Activated CD4-positive, alpha-beta T cell treated with anti-CD3 and anti-CD28 coated beads for 36 hours (primary cell): ENCODE data around the gene D2HGDH. TPM values are rescaled to one million over a fixed set of nuclear protein-coding genes. Genes with fewer than 3 reads are reported as not detected.
A peak's percentile ranks its signal among the peaks of the same experiment; 100 is the strongest.
"Not testable (repeated sequence)": the region's sequence is repeated elsewhere in the genome, so short reads cannot be mapped to it uniquely, and the experiment has no call there.

Experiments
- ATAC-seq: fragments of 200-7000 bp; cut with Tn5 transposase; one replicate; pipeline ENCODE4 v1.10.0; 2021; ENCODE audit warnings: mild to moderate bottlenecking, moderate library complexity
- CTCF ChIA-PET: fragments of 350-600 bp; sonication (Branson Sonifier 250); formaldehyde crosslinking; loops from one replicate; lab custom pipeline; 2021; ENCODE audit warnings: antibody characterized with exemption; lab: Charles Lee
- POLR2A ChIA-PET: fragments of 350-600 bp; sonication (Branson Sonifier 250); formaldehyde crosslinking; loops from one replicate; lab custom pipeline; 2021; ENCODE audit warnings: antibody characterized with exemption, inconsistent platforms; lab: Charles Lee
- DNase-seq: peaks from one replicate; pipeline ENCODE4 v3.0.0-alpha.2; 2020
- H3K27ac Mint-ChIP-seq: one replicate; pipeline ENCODE4 v1.8.0; 2021; ENCODE audit warnings: mixed read lengths
- H3K27me3 Mint-ChIP-seq: one replicate; pipeline ENCODE4 v1.8.0; 2021; ENCODE audit warnings: mixed read lengths
- H3K36me3 Mint-ChIP-seq: one replicate; pipeline ENCODE4 v1.8.0; 2021; ENCODE audit warnings: low read depth, mixed read lengths
- H3K4me1 Mint-ChIP-seq: one replicate; pipeline ENCODE4 v1.8.0; 2021; ENCODE audit warnings: mixed read lengths
- H3K4me3 Mint-ChIP-seq: one replicate; pipeline ENCODE4 v1.8.0; 2021; ENCODE audit warnings: mild to moderate bottlenecking, moderate library complexity, mixed read lengths
- H3K9me3 Mint-ChIP-seq: one replicate; pipeline ENCODE4 v1.8.0; 2021; ENCODE audit warnings: low read depth, mixed read lengths
- intact Hi-C, 2 experiments: fragments of 100-400 bp; cut with DNase I in 1 of 2; cut with micrococcal nuclease in 1 of 2; formaldehyde crosslinking; loops; one replicate each; pipeline versions ENCODE4 v1.14.2 to v1.15.1; 2022 to 2024; cut with DNase I, micrococcal nuclease
- total RNA-seq, 2 experiments: library from RNA; stranded (reverse); gene quantifications; one replicate each; pipeline ENCODE4 v1.2.3, GENCODE V29; 2021

The D2HGDH gene
- total RNA-seq, 2 experiments from 2014 or later = 18.2 to 34.1 TPM

GRCh38 chr2:241811952-241812729 lies 77.7 kb downstream of the D2HGDH start:
- DNase-seq = no peak
- intact Hi-C loops = no loop called here
- Mint-ChIP-seq H3K27ac (no peak overlapping the region), H3K4me3 (no peak overlapping the region), H3K27me3 (peaks cover 3% of the 10 kb centered on the region), H3K9me3 (no peaks in the 10 kb centered on the region), H3K4me1 (no peaks in the 10 kb centered on the region), H3K36me3 (no peaks in the 10 kb centered on the region)
- CTCF ChIA-PET = no interaction called here
- ATAC-seq = no peak
- POLR2A ChIA-PET = no interaction called here

- ATAC-seq = no peak
- ChIA-PET CTCF (no interaction called here), POLR2A (no interaction called here)
- DNase-seq = no peak
- Mint-ChIP-seq H3K4me1 (peaks cover 5% of the 10 kb centered on the region), H3K36me3 (no peaks in the 10 kb centered on the region), H3K27ac (no peak overlapping the region), H3K27me3 (peaks cover 3% of the 10 kb centered on the region), H3K4me3 (no peak overlapping the region), H3K9me3 (no peaks in the 10 kb centered on the region)
- intact Hi-C loops = no loop called here
Measured at GRCh38 chr2:241812730-241813643, 78.6 kb downstream of the D2HGDH start.

- Mint-ChIP-seq H3K27ac (no peak overlapping the region), H3K36me3 (no peaks in the 10 kb centered on the region), H3K4me3 (no peak overlapping the region), H3K27me3 (no peaks in the 10 kb centered on the region), H3K4me1 (peaks cover 5% of the 10 kb centered on the region), H3K9me3 (no peaks in the 10 kb centered on the region)
- DNase-seq (no peak), ATAC-seq (peak; percentile 66)
- ChIA-PET POLR2A (no interaction called here), CTCF (interaction anchor here (0.6 kb wide), 1 partner anchor 718 kb away, joined by 3 read pairs; no protein-coding TSS in a partner anchor)
- intact Hi-C loops = no loop called here
Measured at GRCh38 chr2:241813644-241814392, 79.4 kb downstream of the D2HGDH start.

- CTCF ChIA-PET = no interaction called here
- DNase-seq = no peak
- peaks cover 5% of the 10 kb centered on the region for H3K4me1 Mint-ChIP-seq
Measured at GRCh38 chr2:241814393-241814642, 79.9 kb downstream of the D2HGDH start.

GRCh38 chr2:241814643-241815476 lies 80.4 kb downstream of the D2HGDH start:
- POLR2A ChIA-PET = no interaction called here
- H3K9me3 Mint-ChIP-seq = no peaks in the 10 kb centered on the region
- H3K27me3 Mint-ChIP-seq = no peaks in the 10 kb centered on the region
- DNase-seq (no peak), ATAC-seq (no peak)
- no peak overlapping the region for H3K4me3 Mint-ChIP-seq
- H3K4me1 Mint-ChIP-seq = peaks cover 5% of the 10 kb centered on the region
- H3K36me3 Mint-ChIP-seq = no peaks in the 10 kb centered on the region
- CTCF ChIA-PET = no interaction called here
- H3K27ac Mint-ChIP-seq = no peak overlapping the region
- intact Hi-C loops = no loop called here

More at GRCh38 chr2:241814393-241814642, 79.9 kb downstream of the D2HGDH start:
- no peak for ATAC-seq
- no peak overlapping the region for H3K27ac Mint-ChIP-seq
- no peaks in the 10 kb centered on the region for H3K9me3 Mint-ChIP-seq
- intact Hi-C loops = no loop called here
- POLR2A ChIA-PET = no interaction called here
- no peak overlapping the region for H3K4me3 Mint-ChIP-seq
- no peaks in the 10 kb centered on the region for H3K27me3 Mint-ChIP-seq
- no peaks in the 10 kb centered on the region for H3K36me3 Mint-ChIP-seq

GRCh38 chr2:241815477-241816430 lies 81.3 kb downstream of the D2HGDH start:
- Mint-ChIP-seq H3K27me3 (no peaks in the 10 kb centered on the region), H3K27ac (no peak overlapping the region)

GRCh38 chr2:241816431-241817121 lies 82.1 kb downstream of the D2HGDH start:
- CTCF ChIA-PET = no interaction called here
- no peaks in the 10 kb centered on the region for H3K27me3 Mint-ChIP-seq
- POLR2A ChIA-PET = no interaction called here
- intact Hi-C loops = no loop called here
- H3K27ac Mint-ChIP-seq = no peak overlapping the region
- no peak overlapping the region for H3K4me3 Mint-ChIP-seq
- no peaks in the 10 kb centered on the region for H3K36me3 Mint-ChIP-seq
- DNase-seq (no peak), ATAC-seq (no peak)
- H3K9me3 Mint-ChIP-seq = no peaks in the 10 kb centered on the region
- H3K4me1 Mint-ChIP-seq = peaks cover 5% of the 10 kb centered on the region

More at GRCh38 chr2:241815477-241816430, 81.3 kb downstream of the D2HGDH start:
- H3K4me1 Mint-ChIP-seq = peaks cover 5% of the 10 kb centered on the region
- no peak for DNase-seq
- intact Hi-C loops = no loop called here
- H3K36me3 Mint-ChIP-seq = no peaks in the 10 kb centered on the region
- POLR2A ChIA-PET = no interaction called here
- no peak overlapping the region for H3K4me3 Mint-ChIP-seq
- H3K9me3 Mint-ChIP-seq = no peaks in the 10 kb centered on the region
- no peak for ATAC-seq
- CTCF ChIA-PET = no interaction called here

- CTCF ChIA-PET = no interaction called here
- ATAC-seq = no peak
- no peak overlapping the region for H3K27ac Mint-ChIP-seq
Measured at GRCh38 chr2:241817126-241817820, 82.8 kb downstream of the D2HGDH start.

GRCh38 chr2:241817821-241818215 lies 83.4 kb downstream of the D2HGDH start:
- intact Hi-C loops, H3K27me3 Mint-ChIP-seq, H3K4me3 Mint-ChIP-seq, H3K9me3 Mint-ChIP-seq, POLR2A ChIA-PET, CTCF ChIA-PET, H3K27ac Mint-ChIP-seq, ATAC-seq, DNase-seq, H3K36me3 Mint-ChIP-seq, H3K4me1 Mint-ChIP-seq: not testable (repeated sequence)

More at GRCh38 chr2:241817126-241817820, 82.8 kb downstream of the D2HGDH start:
- no peak for DNase-seq
- no peaks in the 10 kb centered on the region for H3K9me3 Mint-ChIP-seq
- H3K4me1 Mint-ChIP-seq = peaks cover 5% of the 10 kb centered on the region
- H3K4me3 Mint-ChIP-seq = no peak overlapping the region
- no peaks in the 10 kb centered on the region for H3K36me3 Mint-ChIP-seq
- POLR2A ChIA-PET = no interaction called here
- no peaks in the 10 kb centered on the region for H3K27me3 Mint-ChIP-seq
- intact Hi-C loops = no loop called here
